HEK293 (cell line): Measurements from ENCODE around the gene CNTN2.

Experiments used
- CTCF ChIA-PET: fragments of 350-600 bp; formaldehyde crosslinking; extraction: SDS; loops from one replicate; lab custom pipeline; 2021; ENCODE audit warnings: antibody characterized with exemption; lab: Yijun Ruan, JAX
- POLR2A ChIA-PET: fragments of 300-600 bp; formaldehyde crosslinking; extraction: SDS; loops from one replicate; lab custom pipeline; 2020; ENCODE audit warnings: antibody characterized with exemption, inconsistent platforms; lab: Yijun Ruan, JAX
- H3K27ac ChIP-seq: fragments of 200-500 bp; sonication (Bioruptor generic); 2 replicates; pipeline ENCODE4 v1.5.1; 2014; ENCODE audit warnings: low read depth, low read length, control low read depth, inconsistent platforms; ENCODE audit errors: extremely low read depth
- H3K36me3 ChIP-seq, 2 experiments: fragments of 200-500 bp in 1 of 2; sonication (Bioruptor generic) in 1 of 2; 1 replicate in 1 of 2; 2 replicates in 1 of 2; pipeline ENCODE4 v1.5.1; 2014 to 2017; ENCODE audit warnings: inconsistent platforms in 2 of 2, low read length in 2 of 2; ENCODE audit not compliant: control insufficient read depth in 2 of 2, insufficient read depth in 1 of 2
- H3K4me1 ChIP-seq: fragments of 200-500 bp; sonication (Bioruptor generic); 2 replicates; pipeline ENCODE4 v1.5.1; 2014; ENCODE audit warnings: mild to moderate bottlenecking, low read length, inconsistent platforms; ENCODE audit not compliant: control insufficient read depth, insufficient read depth
- H3K4me3 ChIP-seq: 2 replicates; pipeline ENCODE4 v1.5.1; 2011; ENCODE audit warnings: low read depth, mild to moderate bottlenecking, control low read depth, low read length, moderate library complexity
- H3K9me3 ChIP-seq: fragments of 200-500 bp; sonication (Bioruptor generic); 2 replicates; pipeline ENCODE4 v1.5.1; 2014; ENCODE audit warnings: low read depth, low read length, inconsistent platforms; ENCODE audit not compliant: control insufficient read depth, insufficient read depth
- HOXA7 ChIP-seq: sonication (generic); formaldehyde crosslinking; IDR thresholded peaks from 2 replicates; pipeline ENCODE4 v1.8.1; 2022; ENCODE audit warnings: missing genetic modification reagents, borderline replicate concordance
- ZBTB21 ChIP-seq: fragments of 450-650 bp; formaldehyde crosslinking; IDR thresholded peaks from 2 replicates; pipeline ENCODE4 v1.5.1; 2017; ENCODE audit warnings: missing biosample characterization, missing genetic modification characterization
- ZNF132 ChIP-seq: fragments of 450-650 bp; formaldehyde crosslinking; IDR thresholded peaks from 2 replicates; pipeline ENCODE4 v1.5.1; 2017; ENCODE audit warnings: missing biosample characterization, missing genetic modification characterization, borderline replicate concordance
- ZNF202 ChIP-seq: fragments of 450-650 bp; formaldehyde crosslinking; IDR thresholded peaks from 2 replicates; pipeline ENCODE4 v1.5.1; 2016; ENCODE audit warnings: missing biosample characterization, missing genetic modification characterization, borderline replicate concordance
- ZNF501 ChIP-seq: fragments of 450-650 bp; formaldehyde crosslinking; IDR thresholded peaks from 2 replicates; pipeline ENCODE4 v1.5.1; 2016; ENCODE audit warnings: missing biosample characterization, missing genetic modification characterization
- ZNF596 ChIP-seq: fragments of 450-650 bp; IDR thresholded peaks from 2 replicates; pipeline ENCODE4 v1.5.0; 2018; ENCODE audit warnings: missing biosample characterization, mild to moderate bottlenecking, missing genetic modification characterization, moderate library complexity
- ZNF623 ChIP-seq: fragments of 450-650 bp; formaldehyde crosslinking; IDR thresholded peaks from 2 replicates; pipeline ENCODE4 v1.5.1; 2016; ENCODE audit warnings: missing biosample characterization, missing genetic modification characterization
- ZNF624 ChIP-seq: fragments of 450-650 bp; formaldehyde crosslinking; IDR thresholded peaks from 2 replicates; pipeline ENCODE4 v1.5.1; 2017; ENCODE audit warnings: missing biosample characterization, missing genetic modification characterization
- ZNF701 ChIP-seq: fragments of 450-650 bp; formaldehyde crosslinking; IDR thresholded peaks from 2 replicates; pipeline ENCODE4 v1.5.1; 2016; ENCODE audit warnings: missing biosample characterization, missing genetic modification characterization
- ZNF776 ChIP-seq: fragments of 450-650 bp; formaldehyde crosslinking; IDR thresholded peaks from 2 replicates; pipeline ENCODE4 v1.5.0; 2017; ENCODE audit warnings: missing biosample characterization, missing genetic modification characterization, borderline replicate concordance
- TF ChIP-seq, protein P1 (sequence below): fragments of 450-650 bp; formaldehyde crosslinking; IDR thresholded peaks from 2 replicates; pipeline ENCODE4 v1.5.1; 2016; ENCODE audit warnings: missing biosample characterization, missing genetic modification characterization
- TF ChIP-seq, protein P2 (sequence below): fragments of 450-650 bp; formaldehyde crosslinking; IDR thresholded peaks from 2 replicates; pipeline ENCODE4 v1.5.1; 2016; ENCODE audit warnings: missing biosample characterization, missing genetic modification characterization
- TF ChIP-seq, protein P3 (sequence below): fragments of 450-650 bp; formaldehyde crosslinking; IDR thresholded peaks from 2 replicates; pipeline ENCODE4 v1.5.1; 2016; ENCODE audit warnings: missing biosample characterization, missing genetic modification characterization
- TF ChIP-seq, protein P4 (sequence below): fragments of 450-650 bp; formaldehyde crosslinking; conservative IDR thresholded peaks from 2 replicates; pipeline ENCODE4 v1.5.1; 2016; ENCODE audit warnings: low read depth, missing biosample characterization, missing genetic modification characterization
- TF ChIP-seq, protein P5 (sequence below): fragments of 450-650 bp; IDR thresholded peaks from 2 replicates; pipeline ENCODE4 v1.5.1; 2018; ENCODE audit warnings: missing biosample characterization, missing genetic modification characterization
- TF ChIP-seq, protein P6 (sequence below): fragments of 450-650 bp; formaldehyde crosslinking; IDR thresholded peaks from 2 replicates; pipeline ENCODE4 v1.5.1; 2017; ENCODE audit warnings: missing biosample characterization, missing genetic modification characterization

CNTN2 gene

DNA sequence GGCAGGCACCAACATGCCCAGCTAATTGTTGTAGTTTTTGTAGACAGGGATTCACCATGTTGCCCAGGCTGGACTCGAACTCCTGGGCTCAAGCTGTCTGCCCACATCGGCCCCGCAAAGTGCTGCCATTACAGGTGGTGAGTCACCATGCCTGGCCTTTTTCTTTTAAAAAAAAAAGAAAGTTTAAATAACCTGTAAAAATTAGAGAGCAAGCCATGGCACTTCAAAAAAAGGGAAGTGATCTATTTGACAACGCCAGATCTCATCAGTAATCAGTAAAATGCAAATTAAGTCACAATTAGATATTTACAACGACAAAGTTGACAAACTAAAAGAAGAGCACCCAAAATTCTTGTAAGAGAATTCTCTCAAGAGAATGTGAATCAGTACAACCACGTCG is 81.7 kb downstream of the CNTN2 start:
- Histone ChIP-seq H3K4me3 (no peak overlapping the region), H3K27ac (no peak overlapping the region)
- ChIA-PET POLR2A (no interaction called here), CTCF (no interaction called here)
- TF ChIP-seq, protein P1, sequence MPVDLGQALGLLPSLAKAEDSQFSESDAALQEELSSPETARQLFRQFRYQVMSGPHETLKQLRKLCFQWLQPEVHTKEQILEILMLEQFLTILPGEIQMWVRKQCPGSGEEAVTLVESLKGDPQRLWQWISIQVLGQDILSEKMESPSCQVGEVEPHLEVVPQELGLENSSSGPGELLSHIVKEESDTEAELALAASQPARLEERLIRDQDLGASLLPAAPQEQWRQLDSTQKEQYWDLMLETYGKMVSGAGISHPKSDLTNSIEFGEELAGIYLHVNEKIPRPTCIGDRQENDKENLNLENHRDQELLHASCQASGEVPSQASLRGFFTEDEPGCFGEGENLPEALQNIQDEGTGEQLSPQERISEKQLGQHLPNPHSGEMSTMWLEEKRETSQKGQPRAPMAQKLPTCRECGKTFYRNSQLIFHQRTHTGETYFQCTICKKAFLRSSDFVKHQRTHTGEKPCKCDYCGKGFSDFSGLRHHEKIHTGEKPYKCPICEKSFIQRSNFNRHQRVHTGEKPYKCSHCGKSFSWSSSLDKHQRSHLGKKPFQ (tag by site-specific recombination), result no peak
- no peak for TF ChIP-seq HOXA7
- TF ChIP-seq, all 188 proteins: peak for 0
- 0 out of 2 replicates have a peak, but pooled peaks cover 2% of the 10 kb centered on the region for H3K4me1 ChIP-seq
- H3K9me3 ChIP-seq, result no peaks in the 10 kb centered on the region
- no peaks in the 10 kb centered on the region for H3K36me3 ChIP-seq

DNA sequence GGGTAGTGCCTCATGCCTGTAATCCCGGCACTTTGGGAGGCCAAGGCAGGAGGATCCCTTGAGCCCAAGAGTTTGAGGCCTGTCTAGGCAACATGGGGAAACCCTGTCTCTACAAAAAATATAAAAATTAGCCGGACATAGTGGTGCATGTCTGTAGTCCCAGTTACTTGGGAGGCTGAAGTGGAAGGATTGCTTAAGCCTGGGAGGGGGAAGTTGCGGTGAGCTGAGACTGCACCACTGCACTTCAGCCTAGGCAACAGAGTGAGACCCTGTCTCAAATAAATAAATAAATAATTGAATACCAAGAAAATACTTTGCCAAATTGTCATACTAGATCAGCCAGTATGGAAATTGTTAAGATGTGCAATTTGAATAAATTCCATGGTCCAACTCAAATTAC is 84.6 kb downstream of the CNTN2 start:
- H3K27ac ChIP-seq, result no peak overlapping the region
- TF ChIP-seq ZBTB21 (tag by site-specific recombination), result no peak
- no peak for TF ChIP-seq ZNF624
- no peak for TF ChIP-seq ZNF202 (tag by site-specific recombination)
- TF ChIP-seq, protein P2, sequence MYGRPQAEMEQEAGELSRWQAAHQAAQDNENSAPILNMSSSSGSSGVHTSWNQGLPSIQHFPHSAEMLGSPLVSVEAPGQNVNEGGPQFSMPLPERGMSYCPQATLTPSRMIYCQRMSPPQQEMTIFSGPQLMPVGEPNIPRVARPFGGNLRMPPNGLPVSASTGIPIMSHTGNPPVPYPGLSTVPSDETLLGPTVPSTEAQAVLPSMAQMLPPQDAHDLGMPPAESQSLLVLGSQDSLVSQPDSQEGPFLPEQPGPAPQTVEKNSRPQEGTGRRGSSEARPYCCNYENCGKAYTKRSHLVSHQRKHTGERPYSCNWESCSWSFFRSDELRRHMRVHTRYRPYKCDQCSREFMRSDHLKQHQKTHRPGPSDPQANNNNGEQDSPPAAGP (tag by site-specific recombination), result no peak
- no peak for TF ChIP-seq ZNF501 (tag by site-specific recombination)
- TF ChIP-seq, protein P3, sequence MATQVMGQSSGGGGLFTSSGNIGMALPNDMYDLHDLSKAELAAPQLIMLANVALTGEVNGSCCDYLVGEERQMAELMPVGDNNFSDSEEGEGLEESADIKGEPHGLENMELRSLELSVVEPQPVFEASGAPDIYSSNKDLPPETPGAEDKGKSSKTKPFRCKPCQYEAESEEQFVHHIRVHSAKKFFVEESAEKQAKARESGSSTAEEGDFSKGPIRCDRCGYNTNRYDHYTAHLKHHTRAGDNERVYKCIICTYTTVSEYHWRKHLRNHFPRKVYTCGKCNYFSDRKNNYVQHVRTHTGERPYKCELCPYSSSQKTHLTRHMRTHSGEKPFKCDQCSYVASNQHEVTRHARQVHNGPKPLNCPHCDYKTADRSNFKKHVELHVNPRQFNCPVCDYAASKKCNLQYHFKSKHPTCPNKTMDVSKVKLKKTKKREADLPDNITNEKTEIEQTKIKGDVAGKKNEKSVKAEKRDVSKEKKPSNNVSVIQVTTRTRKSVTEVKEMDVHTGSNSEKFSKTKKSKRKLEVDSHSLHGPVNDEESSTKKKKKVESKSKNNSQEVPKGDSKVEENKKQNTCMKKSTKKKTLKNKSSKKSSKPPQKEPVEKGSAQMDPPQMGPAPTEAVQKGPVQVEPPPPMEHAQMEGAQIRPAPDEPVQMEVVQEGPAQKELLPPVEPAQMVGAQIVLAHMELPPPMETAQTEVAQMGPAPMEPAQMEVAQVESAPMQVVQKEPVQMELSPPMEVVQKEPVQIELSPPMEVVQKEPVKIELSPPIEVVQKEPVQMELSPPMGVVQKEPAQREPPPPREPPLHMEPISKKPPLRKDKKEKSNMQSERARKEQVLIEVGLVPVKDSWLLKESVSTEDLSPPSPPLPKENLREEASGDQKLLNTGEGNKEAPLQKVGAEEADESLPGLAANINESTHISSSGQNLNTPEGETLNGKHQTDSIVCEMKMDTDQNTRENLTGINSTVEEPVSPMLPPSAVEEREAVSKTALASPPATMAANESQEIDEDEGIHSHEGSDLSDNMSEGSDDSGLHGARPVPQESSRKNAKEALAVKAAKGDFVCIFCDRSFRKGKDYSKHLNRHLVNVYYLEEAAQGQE (tag by site-specific recombination), result no peak
- TF ChIP-seq ZNF623 (tag by site-specific recombination), result no peak
- TF ChIP-seq, protein P4, sequence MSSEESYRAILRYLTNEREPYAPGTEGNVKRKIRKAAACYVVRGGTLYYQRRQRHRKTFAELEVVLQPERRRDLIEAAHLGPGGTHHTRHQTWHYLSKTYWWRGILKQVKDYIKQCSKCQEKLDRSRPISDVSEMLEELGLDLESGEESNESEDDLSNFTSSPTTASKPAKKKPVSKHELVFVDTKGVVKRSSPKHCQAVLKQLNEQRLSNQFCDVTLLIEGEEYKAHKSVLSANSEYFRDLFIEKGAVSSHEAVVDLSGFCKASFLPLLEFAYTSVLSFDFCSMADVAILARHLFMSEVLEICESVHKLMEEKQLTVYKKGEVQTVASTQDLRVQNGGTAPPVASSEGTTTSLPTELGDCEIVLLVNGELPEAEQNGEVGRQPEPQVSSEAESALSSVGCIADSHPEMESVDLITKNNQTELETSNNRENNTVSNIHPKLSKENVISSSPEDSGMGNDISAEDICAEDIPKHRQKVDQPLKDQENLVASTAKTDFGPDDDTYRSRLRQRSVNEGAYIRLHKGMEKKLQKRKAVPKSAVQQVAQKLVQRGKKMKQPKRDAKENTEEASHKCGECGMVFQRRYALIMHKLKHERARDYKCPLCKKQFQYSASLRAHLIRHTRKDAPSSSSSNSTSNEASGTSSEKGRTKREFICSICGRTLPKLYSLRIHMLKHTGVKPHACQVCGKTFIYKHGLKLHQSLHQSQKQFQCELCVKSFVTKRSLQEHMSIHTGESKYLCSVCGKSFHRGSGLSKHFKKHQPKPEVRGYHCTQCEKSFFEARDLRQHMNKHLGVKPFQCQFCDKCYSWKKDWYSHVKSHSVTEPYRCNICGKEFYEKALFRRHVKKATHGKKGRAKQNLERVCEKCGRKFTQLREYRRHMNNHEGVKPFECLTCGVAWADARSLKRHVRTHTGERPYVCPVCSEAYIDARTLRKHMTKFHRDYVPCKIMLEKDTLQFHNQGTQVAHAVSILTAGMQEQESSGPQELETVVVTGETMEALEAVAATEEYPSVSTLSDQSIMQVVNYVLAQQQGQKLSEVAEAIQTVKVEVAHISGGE, result no peak
- TF ChIP-seq, protein P5, sequence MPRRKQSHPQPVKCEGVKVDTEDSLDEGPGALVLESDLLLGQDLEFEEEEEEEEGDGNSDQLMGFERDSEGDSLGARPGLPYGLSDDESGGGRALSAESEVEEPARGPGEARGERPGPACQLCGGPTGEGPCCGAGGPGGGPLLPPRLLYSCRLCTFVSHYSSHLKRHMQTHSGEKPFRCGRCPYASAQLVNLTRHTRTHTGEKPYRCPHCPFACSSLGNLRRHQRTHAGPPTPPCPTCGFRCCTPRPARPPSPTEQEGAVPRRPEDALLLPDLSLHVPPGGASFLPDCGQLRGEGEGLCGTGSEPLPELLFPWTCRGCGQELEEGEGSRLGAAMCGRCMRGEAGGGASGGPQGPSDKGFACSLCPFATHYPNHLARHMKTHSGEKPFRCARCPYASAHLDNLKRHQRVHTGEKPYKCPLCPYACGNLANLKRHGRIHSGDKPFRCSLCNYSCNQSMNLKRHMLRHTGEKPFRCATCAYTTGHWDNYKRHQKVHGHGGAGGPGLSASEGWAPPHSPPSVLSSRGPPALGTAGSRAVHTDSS (tag by site-specific recombination), result no peak
- TF ChIP-seq ZNF776 (tag by site-specific recombination), result no peak
- TF ChIP-seq ZNF132 (tag by site-specific recombination), result no peak
- TF ChIP-seq, protein P6, sequence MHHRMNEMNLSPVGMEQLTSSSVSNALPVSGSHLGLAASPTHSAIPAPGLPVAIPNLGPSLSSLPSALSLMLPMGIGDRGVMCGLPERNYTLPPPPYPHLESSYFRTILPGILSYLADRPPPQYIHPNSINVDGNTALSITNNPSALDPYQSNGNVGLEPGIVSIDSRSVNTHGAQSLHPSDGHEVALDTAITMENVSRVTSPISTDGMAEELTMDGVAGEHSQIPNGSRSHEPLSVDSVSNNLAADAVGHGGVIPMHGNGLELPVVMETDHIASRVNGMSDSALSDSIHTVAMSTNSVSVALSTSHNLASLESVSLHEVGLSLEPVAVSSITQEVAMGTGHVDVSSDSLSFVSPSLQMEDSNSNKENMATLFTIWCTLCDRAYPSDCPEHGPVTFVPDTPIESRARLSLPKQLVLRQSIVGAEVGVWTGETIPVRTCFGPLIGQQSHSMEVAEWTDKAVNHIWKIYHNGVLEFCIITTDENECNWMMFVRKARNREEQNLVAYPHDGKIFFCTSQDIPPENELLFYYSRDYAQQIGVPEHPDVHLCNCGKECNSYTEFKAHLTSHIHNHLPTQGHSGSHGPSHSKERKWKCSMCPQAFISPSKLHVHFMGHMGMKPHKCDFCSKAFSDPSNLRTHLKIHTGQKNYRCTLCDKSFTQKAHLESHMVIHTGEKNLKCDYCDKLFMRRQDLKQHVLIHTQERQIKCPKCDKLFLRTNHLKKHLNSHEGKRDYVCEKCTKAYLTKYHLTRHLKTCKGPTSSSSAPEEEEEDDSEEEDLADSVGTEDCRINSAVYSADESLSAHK, result no peak
- TF ChIP-seq ZNF701 (tag by site-specific recombination), result no peak
- TF ChIP-seq ZNF596 (tag by site-specific recombination), result no peak
- TF ChIP-seq, all 188 proteins: peak for 0
- H3K4me3 ChIP-seq, result no peak overlapping the region
- ChIA-PET CTCF (no interaction called here), POLR2A (no interaction called here)
- no peaks in the 10 kb centered on the region for H3K36me3 ChIP-seq
- no peaks in the 10 kb centered on the region for H3K4me1 ChIP-seq
- no peaks in the 10 kb centered on the region for H3K9me3 ChIP-seq
